SK-N-SH (cell line): ENCODE measurements around the gene COL4A2. TPM values are rescaled to one million over a fixed set of nuclear protein-coding genes. Genes with fewer than 3 reads are reported as not detected.

ENCODE experiments used
- CTCF ChIA-PET: fragments of 300-600, 350-600 bp; formaldehyde crosslinking; extraction: SDS; loops from one replicate; lab custom pipeline; 2021; lab: Yijun Ruan, JAX
- POLR2A ChIA-PET: fragments of 350-600 bp; sonication (Branson Sonifier 250); formaldehyde crosslinking; extraction: SDS; loops from one replicate; lab custom pipeline; 2020; ENCODE audit warnings: antibody characterized with exemption, inconsistent platforms; lab: Yijun Ruan, JAX
- DNase-seq: peaks from one replicate; pipeline ENCODE4 v3.0.0; 2012
- H2AFZ ChIP-seq: fragments of 200-600 bp; sonication (generic); 2 replicates; pipeline ENCODE4 v1.8.1; 2016; ENCODE audit warnings: antibody characterized with exemption, mild to moderate bottlenecking, low read depth
- H3F3A ChIP-seq: fragments of 200-600 bp; sonication (generic); replicated peaks from 2 replicates; pipeline ENCODE3; 2016; ENCODE audit warnings: antibody characterized with exemption, mild to moderate bottlenecking; ENCODE audit not compliant: insufficient read depth
- H3K27ac ChIP-seq, 2 experiments: fragments of 200-500 bp in 1 of 2; fragments of 200-600 bp in 1 of 2; sonication (Bioruptor generic) in 1 of 2; sonication (generic), shearing (Covaris generic) in 1 of 2; 2 replicates each; pipeline versions ENCODE4 v1.5.1 to v1.6.1; 2014 to 2016; ENCODE audit warnings: low read depth in 2 of 2, inconsistent platforms in 1 of 2, low read length in 1 of 2, mild to moderate bottlenecking in 1 of 2, mixed read lengths in 1 of 2
- H3K27me3 ChIP-seq: fragments of 200-600 bp; sonication (generic), shearing (Covaris generic); 2 replicates; pipeline ENCODE4 v1.6.1; 2016; ENCODE audit warnings: mixed run types; ENCODE audit not compliant: insufficient read depth
- H3K36me3 ChIP-seq, 2 experiments: fragments of 200-500 bp in 1 of 2; fragments of 200-600 bp in 1 of 2; sonication (Bioruptor generic) in 1 of 2; sonication (generic) in 1 of 2; replicated peaks in 1 of 2; 2 replicates each; pipeline versions ENCODE3 to v1.5.1; 2014 to 2016; ENCODE audit warnings: low read length in 1 of 2, mild to moderate bottlenecking in 1 of 2; ENCODE audit not compliant: insufficient read depth in 2 of 2, control insufficient read depth in 1 of 2
- H3K4me1 ChIP-seq, 2 experiments: fragments of 200-500 bp in 1 of 2; fragments of 200-600 bp in 1 of 2; sonication (Bioruptor generic) in 1 of 2; sonication (generic), shearing (Covaris generic) in 1 of 2; 2 replicates each; pipeline versions ENCODE4 v1.5.1 to v1.6.1; 2014 to 2016; ENCODE audit warnings: low read depth in 1 of 2, low read length in 1 of 2, mixed run types in 1 of 2; ENCODE audit not compliant: insufficient read depth in 2 of 2, control insufficient read depth in 1 of 2
- H3K4me2 ChIP-seq: fragments of 200-600 bp; sonication (generic), shearing (Covaris generic); 2 replicates; pipeline ENCODE4 v1.6.1; 2017; ENCODE audit warnings: mixed run types
- H3K4me3 ChIP-seq, 2 experiments: fragments of 200-500 bp in 1 of 2; fragments of 200-600 bp in 1 of 2; sonication (Bioruptor generic) in 1 of 2; sonication (generic), shearing (Covaris generic) in 1 of 2; 2 replicates each; pipeline versions ENCODE4 v1.5.1 to v1.8.1; 2014 to 2016; ENCODE audit warnings: low read depth in 2 of 2, inconsistent platforms in 1 of 2, low read length in 1 of 2, mild to moderate bottlenecking in 1 of 2, mixed read lengths in 1 of 2, moderate library complexity in 1 of 2
- H3K79me2 ChIP-seq: fragments of 200-600 bp; sonication (generic); 2 replicates; pipeline ENCODE4 v1.8.1; 2017; ENCODE audit warnings: mild to moderate bottlenecking; ENCODE audit not compliant: insufficient read depth
- H3K9ac ChIP-seq: fragments of 200-600 bp; sonication (generic); 2 replicates; pipeline ENCODE4 v1.6.1; 2017; ENCODE audit warnings: mixed run types
- H3K9me2 ChIP-seq: fragments of 200-600 bp; sonication (generic); 2 replicates; pipeline ENCODE4 v1.6.1; 2017; ENCODE audit warnings: mixed run types
- H3K9me3 ChIP-seq: fragments of 200-600 bp; sonication (generic); 2 replicates; pipeline ENCODE4 v1.6.1; 2017; ENCODE audit warnings: mixed run types, mild to moderate bottlenecking, moderate library complexity
- H4K20me1 ChIP-seq: fragments of 200-600 bp; sonication (generic); 2 replicates; pipeline ENCODE4 v1.6.1; 2017; ENCODE audit warnings: mild to moderate bottlenecking, mixed run types; ENCODE audit not compliant: insufficient read depth
- FOXM1 ChIP-seq: IDR thresholded peaks from 2 replicates; pipeline ENCODE4 v1.4.0; 2012; ENCODE audit warnings: low read depth, mild to moderate bottlenecking
- GATA2 ChIP-seq: sonication (generic); formaldehyde crosslinking; IDR thresholded peaks from 2 replicates; pipeline ENCODE4 v1.5.0; 2020; ENCODE audit warnings: mild to moderate bottlenecking, missing genetic modification reagents
- MAX ChIP-seq: IDR thresholded peaks from 2 replicates; pipeline ENCODE4 v1.4.0; 2012; ENCODE audit warnings: low read depth
- RAD21 ChIP-seq: IDR thresholded peaks from 2 replicates; pipeline ENCODE4 v1.6.1; 2012; ENCODE audit warnings: mild to moderate bottlenecking, low read length
- SMC3 ChIP-seq: IDR thresholded peaks from 2 replicates; pipeline ENCODE4 v1.6.1; 2012; ENCODE audit warnings: low read depth, low read length, improper control_type of control experiment
- TCF12 ChIP-seq: IDR thresholded peaks from 2 replicates; pipeline ENCODE4 v1.4.0; 2012
- TEAD4 ChIP-seq: IDR thresholded peaks from 2 replicates; pipeline ENCODE4 v1.4.0; 2012; ENCODE audit warnings: mild to moderate bottlenecking, borderline replicate concordance; ENCODE audit not compliant: insufficient read depth
- USF1 ChIP-seq: IDR thresholded peaks from 2 replicates; pipeline ENCODE4 v1.4.0; 2012; ENCODE audit warnings: low read depth, borderline replicate concordance
- WGBS: methylation state at CpG from one replicate; pipeline ENCODE4 v1.1.6; 2017; ENCODE audit warnings: low lambda C conversion rate; 5-methylcytosine and 5-hydroxymethylcytosine counted together
- polyA plus RNA-seq, 3 experiments: library from polyadenylated mRNA; depleted of rRNA; stranded (reverse); fragments of >200 nt; gene quantifications; 2 replicates each; pipeline ENCODE4 v1.2.3, GENCODE V29; 2012
- TF ChIP-seq, protein P1 (sequence below): IDR thresholded peaks from 2 replicates; pipeline ENCODE4 v1.6.1; 2012; ENCODE audit warnings: mild to moderate bottlenecking, low read depth, low read length, moderate library complexity
- TF ChIP-seq, protein P2 (sequence below): fragments of 150-350 bp; IDR thresholded peaks from 2 replicates; pipeline ENCODE4 v1.6.1; 2017; ENCODE audit warnings: antibody characterized with exemption, low read length, low read depth, borderline replicate concordance

Gene COL4A2
- polyA plus RNA-seq, 1 of the 3 experiments (the other 2 are of a cell fraction) = 137 TPM

GRCh38 chr13:110324026-110324749, 17.1 kb downstream of the COL4A2 start:
- TF ChIP-seq, protein P1, sequence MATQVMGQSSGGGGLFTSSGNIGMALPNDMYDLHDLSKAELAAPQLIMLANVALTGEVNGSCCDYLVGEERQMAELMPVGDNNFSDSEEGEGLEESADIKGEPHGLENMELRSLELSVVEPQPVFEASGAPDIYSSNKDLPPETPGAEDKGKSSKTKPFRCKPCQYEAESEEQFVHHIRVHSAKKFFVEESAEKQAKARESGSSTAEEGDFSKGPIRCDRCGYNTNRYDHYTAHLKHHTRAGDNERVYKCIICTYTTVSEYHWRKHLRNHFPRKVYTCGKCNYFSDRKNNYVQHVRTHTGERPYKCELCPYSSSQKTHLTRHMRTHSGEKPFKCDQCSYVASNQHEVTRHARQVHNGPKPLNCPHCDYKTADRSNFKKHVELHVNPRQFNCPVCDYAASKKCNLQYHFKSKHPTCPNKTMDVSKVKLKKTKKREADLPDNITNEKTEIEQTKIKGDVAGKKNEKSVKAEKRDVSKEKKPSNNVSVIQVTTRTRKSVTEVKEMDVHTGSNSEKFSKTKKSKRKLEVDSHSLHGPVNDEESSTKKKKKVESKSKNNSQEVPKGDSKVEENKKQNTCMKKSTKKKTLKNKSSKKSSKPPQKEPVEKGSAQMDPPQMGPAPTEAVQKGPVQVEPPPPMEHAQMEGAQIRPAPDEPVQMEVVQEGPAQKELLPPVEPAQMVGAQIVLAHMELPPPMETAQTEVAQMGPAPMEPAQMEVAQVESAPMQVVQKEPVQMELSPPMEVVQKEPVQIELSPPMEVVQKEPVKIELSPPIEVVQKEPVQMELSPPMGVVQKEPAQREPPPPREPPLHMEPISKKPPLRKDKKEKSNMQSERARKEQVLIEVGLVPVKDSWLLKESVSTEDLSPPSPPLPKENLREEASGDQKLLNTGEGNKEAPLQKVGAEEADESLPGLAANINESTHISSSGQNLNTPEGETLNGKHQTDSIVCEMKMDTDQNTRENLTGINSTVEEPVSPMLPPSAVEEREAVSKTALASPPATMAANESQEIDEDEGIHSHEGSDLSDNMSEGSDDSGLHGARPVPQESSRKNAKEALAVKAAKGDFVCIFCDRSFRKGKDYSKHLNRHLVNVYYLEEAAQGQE = no peak
- TF ChIP-seq TEAD4 = no peak
- no peak for TF ChIP-seq TCF12
- TF ChIP-seq GATA2 = no peak
- TF ChIP-seq FOXM1 = no peak
- no peak for TF ChIP-seq MAX
- TF ChIP-seq, protein P2, sequence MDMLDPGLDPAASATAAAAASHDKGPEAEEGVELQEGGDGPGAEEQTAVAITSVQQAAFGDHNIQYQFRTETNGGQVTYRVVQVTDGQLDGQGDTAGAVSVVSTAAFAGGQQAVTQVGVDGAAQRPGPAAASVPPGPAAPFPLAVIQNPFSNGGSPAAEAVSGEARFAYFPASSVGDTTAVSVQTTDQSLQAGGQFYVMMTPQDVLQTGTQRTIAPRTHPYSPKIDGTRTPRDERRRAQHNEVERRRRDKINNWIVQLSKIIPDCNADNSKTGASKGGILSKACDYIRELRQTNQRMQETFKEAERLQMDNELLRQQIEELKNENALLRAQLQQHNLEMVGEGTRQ = no peak
- no peak for TF ChIP-seq SMC3
- TF ChIP-seq RAD21 = no peak
- TF ChIP-seq USF1 = no peak
- ChIA-PET POLR2A (no interaction called here), CTCF (interaction anchor here (0.8 to 2.4 kb wide), 4 partner anchors 11 to 88 kb away, joined by 3 to 7 read pairs (median 4); no protein-coding TSS in a partner anchor)
- H3K9ac ChIP-seq = no peak overlapping the region
- peaks cover 0 to 7% of the 10 kb centered on the region in 2 experiments for H3K36me3 ChIP-seq
- no peak overlapping the region for H3K4me3 ChIP-seq
- H3K27me3 ChIP-seq = no peaks in the 10 kb centered on the region
- H3F3A ChIP-seq = peaks cover 31% of the 10 kb centered on the region
- no peak overlapping the region for H2AFZ ChIP-seq
- no peak for DNase-seq
- no peaks in the 10 kb centered on the region for H3K9me2 ChIP-seq
- H4K20me1 ChIP-seq = no peaks in the 10 kb centered on the region
- peaks cover 90% of the 10 kb centered on the region for H3K79me2 ChIP-seq
- peaks cover 23 to 74% of the 10 kb centered on the region in 2 experiments; a peak in 3 of 4 replicates for H3K4me1 ChIP-seq
- H3K27ac ChIP-seq = peak overlapping the region in 1 of 2 experiments; percentile 50; a peak in 1 of 4 replicates
- no peak overlapping the region for H3K4me2 ChIP-seq
- no peaks in the 10 kb centered on the region for H3K9me3 ChIP-seq
- 91% methylated on average over 3 of the region's 10 CpGs for WGBS
